HG02798 (cell line): ENCODE results near the gene NRG2.

Source experiments
- ATAC-seq: cut with Tn5 transposase; IDR thresholded peaks from one replicate; pipeline ENCODE4 v1.9.1; 2021; ENCODE audit warnings: mild to moderate bottlenecking; ENCODE audit not compliant: unreplicated experiment, poor library complexity

Gene NRG2

GRCh38 chr5:140041492-140042392 is 1.4 kb downstream of the NRG2 start:
- no peak for ATAC-seq

GRCh38 chr5:140041099-140041491 is 2.0 kb downstream of the NRG2 start:
- ATAC-seq: no peak

- ATAC-seq: no peak
Observed at GRCh38 chr5:140040358-140040757, 2.7 kb downstream of the NRG2 start.

- peak; percentile 29 for ATAC-seq
Observed at GRCh38 chr5:140039561-140039960, 3.5 kb downstream of the NRG2 start.

GRCh38 chr5:140038373-140038957 is 4.6 kb downstream of the NRG2 start:
- ATAC-seq: no peak

GRCh38 chr5:140037012-140037411 is 6.1 kb downstream of the NRG2 start:
- no peak for ATAC-seq

GRCh38 chr5:140035881-140036280 is 7.2 kb downstream of the NRG2 start:
- no peak for ATAC-seq

- no peak for ATAC-seq
Observed at GRCh38 chr5:140033037-140033760, 9.9 kb downstream of the NRG2 start.

GRCh38 chr5:140032296-140032695 is 10.8 kb downstream of the NRG2 start:
- no peak for ATAC-seq

- ATAC-seq: no peak
Observed at GRCh38 chr5:140027807-140028206, 15.3 kb downstream of the NRG2 start.

GRCh38 chr5:140025736-140026135 is 17.4 kb downstream of the NRG2 start:
- ATAC-seq: no peak

- ATAC-seq: no peak
Observed at GRCh38 chr5:140024928-140025327, 18.2 kb downstream of the NRG2 start.

- no peak for ATAC-seq
Observed at GRCh38 chr5:140023611-140024191, 19.4 kb downstream of the NRG2 start.

- no peak for ATAC-seq
Observed at GRCh38 chr5:140020601-140021177, 22.4 kb downstream of the NRG2 start.

GRCh38 chr5:140018920-140019644 is 24.0 kb downstream of the NRG2 start:
- no peak for ATAC-seq

GRCh38 chr5:140018517-140018916 is 24.6 kb downstream of the NRG2 start:
- ATAC-seq: no peak

- no peak for ATAC-seq
Observed at GRCh38 chr5:140018096-140018481, 25.0 kb downstream of the NRG2 start.

GRCh38 chr5:140017397-140018095 is 25.6 kb downstream of the NRG2 start:
- no peak for ATAC-seq

- ATAC-seq: no peak
Observed at GRCh38 chr5:140015706-140016105, 27.4 kb downstream of the NRG2 start.
